ENCODE results near the gene CHSY3.
"Not testable (repeated sequence)": the region's sequence is repeated elsewhere in the genome, so short reads cannot be mapped to it uniquely, and the experiment has no call there.

CHSY3 gene

DNA sequence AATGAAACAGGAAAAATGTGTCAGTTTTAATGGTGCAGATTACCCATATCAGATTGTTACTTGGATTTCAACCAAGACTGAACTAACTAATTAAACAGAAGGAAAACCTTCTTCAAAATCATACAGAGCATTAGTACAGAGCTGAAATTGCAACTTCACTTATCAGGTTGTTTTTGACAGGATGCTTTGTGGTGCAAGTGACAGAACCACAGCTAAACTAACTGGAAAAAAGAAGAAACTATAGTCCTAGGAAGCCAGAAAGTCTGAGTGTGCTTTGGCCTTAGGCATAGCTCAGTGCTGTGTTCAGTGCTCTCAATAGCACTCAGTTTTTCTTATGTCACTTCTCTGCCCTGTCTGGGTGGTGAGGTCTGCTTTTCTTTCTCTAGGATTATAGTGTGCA is 267.4 kb downstream of the CHSY3 start:
- no peak for DNase-seq

DNA sequence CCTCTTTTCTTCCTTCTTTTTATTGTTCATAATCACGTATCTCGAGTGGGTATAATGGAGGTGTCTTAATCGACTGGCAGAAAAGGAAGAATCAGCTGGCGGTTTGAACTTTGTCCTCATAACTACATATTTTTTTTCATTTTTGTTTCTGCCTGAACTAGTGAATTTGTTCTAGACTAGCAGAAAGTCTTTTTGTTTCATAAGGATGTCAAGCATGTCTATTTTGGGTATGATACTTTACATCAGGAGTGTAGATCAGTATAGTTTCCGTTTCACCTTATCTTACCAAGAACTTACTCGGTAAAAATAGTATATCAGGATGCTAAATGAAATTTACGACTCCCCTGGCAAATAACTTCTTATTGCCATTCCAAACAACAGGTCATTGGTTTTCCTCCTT is 278.9 kb downstream of the CHSY3 start:
- DNase-seq = no peak

DNA sequence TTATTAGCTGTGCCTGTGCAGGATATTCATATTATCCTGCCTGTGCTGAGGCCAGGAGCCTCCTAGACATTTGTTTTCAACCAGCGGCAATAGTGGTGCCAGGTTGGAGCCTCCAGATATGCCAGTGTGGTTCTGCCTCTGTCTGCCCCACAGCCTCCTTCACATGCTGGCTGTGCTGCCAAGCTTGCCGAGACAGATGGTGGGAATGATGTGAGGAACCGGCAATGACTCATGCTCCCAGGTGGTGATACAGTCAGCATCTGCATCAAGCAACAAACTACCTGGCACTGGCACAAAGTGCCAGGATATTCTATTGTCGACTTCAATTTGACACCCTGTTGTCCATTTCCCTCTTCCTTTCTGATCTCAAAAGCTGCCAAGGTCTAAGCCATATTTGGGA is 285.7 kb downstream of the CHSY3 start:
- DNase-seq = no peak

DNA sequence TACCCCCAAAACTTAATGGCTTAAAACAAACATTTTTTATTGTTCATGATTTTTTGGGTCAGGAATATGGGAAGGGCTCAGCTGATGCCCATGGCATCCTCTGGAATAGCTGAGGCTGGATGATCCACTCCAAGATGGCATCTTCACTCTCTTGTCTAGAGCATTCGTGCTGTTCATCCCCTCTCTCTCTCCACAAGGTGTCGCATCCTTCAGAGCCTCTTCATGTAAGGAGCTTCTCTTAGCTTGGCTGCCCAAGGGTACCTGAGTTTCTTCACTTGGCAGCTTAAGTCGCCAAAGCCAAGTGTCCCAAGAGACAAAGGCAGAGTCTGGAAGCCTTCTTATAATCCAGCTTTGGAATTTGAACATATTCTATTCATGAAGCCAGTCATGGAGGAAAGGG is 294.7 kb downstream of the CHSY3 start:
- no peak for DNase-seq

DNA sequence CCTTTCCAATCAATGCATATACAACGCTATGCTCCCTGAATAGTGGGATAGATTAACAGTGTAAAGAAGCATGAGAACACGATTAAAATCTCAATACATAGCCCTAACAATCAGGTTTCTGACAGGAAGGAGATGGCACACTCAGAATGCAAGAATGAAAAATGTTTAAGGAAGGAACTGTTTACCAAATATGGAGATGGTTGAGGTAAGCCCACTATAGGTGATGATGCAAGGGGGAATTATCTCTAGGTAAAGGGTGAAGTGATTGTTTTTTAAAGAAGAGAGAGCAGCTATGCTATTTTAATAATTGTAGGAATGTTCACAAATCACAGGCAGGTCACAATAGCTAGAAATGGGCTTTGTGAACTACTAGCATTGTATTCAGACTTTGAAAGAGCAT is 302.4 kb downstream of the CHSY3 start:
- DNase-seq = no peak

DNA sequence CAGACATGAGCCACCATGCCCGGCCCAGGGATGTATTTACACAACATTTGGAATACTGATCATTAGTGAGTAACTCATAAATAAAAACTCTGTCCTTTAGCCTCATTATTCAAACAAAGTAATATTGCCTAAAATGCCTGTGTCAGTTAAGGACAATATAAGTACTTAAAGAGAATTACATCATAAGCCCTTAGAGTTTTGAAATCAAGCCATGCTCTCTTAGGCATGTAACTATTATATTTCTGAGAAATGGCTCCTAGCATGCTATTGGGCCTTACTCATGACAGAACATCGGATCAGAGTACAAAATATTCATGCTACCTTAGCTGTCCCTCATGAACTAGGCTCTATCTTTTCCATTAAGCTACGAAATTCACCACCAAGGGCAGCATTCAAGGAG is 309.3 kb downstream of the CHSY3 start:
- no peak for DNase-seq

DNA sequence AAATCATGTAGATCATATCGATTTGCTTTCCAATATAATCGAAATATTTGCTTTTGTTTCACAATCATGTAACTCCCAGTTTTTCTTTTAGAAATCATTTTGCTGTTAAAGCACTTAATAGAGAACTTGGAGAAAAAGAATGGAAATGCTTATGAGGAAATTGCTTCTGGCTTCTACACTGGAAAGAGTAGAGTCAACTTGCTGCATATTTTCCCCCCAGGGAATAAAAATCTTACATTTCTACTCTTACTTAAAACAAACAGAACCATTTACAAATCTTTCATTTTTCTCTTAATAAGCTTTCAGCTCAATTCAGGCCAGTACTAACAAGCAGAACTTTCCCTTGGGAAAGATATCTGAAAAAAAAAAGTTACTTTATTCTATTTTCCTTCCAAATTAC is 312.0 kb downstream of the CHSY3 start:
- DNase-seq = no peak

DNA sequence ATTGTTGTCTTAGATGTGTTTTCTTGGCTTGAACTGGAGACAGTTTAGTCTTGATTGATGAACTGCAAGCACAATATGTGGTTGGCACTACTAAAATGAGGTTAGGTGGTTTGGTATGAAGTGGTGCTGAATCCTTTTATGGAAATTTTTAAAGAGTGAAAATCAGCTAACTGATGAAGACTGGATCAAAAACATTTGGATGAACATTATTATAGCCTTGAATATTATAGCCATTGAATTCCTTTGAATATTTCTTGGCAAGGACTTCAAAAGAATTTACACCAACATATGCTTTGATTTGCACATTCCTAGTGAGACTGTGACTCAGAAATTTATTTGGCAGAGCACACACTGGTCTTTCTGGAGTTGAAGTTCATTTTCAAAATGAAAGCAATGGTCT is 318.3 kb downstream of the CHSY3 start:
- no peak for DNase-seq

DNA sequence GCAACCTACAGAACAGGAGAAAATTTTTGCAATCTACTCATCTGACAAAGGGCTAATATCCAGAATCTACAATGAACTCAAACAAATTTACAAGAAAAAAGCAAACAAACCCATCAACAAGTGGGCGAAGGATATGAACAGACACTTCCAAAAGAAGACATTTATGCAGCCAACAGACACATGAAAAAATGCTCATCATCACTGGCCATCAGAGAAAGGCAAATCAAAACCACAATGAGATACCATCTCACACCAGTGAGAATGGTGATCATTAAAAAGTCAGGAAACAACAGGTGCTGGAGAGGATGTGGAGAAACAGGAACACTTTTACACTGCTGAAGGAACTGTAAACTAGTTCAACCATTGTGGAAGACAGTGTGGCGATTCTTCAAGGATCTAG is 322.3 kb downstream of the CHSY3 start:
- not testable (repeated sequence) for DNase-seq

DNA sequence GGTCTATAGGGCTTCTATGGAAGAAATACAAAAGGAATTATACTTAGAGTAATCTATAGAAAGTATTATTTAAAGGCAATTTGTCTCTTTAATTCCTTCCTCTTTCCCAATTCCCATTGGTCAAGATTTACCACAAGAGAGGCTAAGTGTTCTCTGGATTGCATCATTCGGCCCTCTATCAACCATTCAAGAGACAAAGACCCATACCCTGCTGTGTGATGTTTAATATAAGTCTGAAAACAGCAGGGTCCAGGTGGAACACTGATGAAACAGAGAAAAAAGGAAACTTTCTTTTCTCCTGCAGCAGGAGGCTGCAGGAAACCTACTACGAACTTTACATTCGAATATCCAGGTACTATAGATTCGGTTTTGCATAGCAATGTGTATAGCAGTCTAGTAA is 323.4 kb downstream of the CHSY3 start:
- DNase-seq = no peak

DNA sequence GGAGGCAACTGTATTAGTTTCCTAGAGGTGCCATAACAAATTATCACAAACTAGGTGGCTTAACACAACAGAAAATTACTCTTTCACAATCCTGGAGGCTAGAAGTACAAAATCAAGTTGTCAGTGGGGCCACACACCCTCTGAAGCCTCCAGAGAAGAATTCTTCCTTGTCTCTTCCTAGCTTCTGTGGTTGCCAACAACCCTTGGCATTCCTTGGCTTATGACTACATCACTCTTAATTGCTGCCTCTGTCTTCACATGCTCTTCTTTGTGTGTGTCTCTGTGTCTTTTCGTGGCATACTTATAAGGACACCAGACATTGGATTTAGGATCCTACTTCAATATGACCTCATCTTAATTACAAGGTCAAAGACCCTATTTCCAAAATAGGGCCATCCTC is 327.5 kb downstream of the CHSY3 start:
- no peak for DNase-seq

DNA sequence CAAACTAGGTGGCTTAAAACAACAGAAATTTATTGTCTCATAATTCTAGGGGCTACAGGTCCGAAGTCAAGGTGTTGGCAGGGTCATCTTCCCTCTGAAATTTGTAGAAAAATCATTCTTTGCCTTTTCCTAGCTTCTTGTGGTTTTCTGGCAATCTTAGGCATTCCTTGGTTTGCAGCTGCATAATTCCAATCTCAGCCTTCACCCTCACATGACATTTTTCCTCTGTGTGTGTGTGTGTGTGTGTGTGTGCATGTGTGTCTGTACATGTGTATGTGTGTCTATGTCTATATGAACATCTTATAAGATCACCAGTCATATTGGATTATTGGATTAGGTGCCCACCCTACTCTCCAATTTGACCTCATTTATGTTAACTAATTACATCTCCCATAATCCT is 330.6 kb downstream of the CHSY3 start:
- DNase-seq = no peak

Measured in T-helper 1 cell (primary cell).